Measurements from ENCODE around the gene GPR155. TPM values are rescaled to one million over a fixed set of nuclear protein-coding genes. Genes with fewer than 3 reads are reported as not detected.

Gene GPR155
- total and polyA plus RNA-seq, 9 of the 15 experiments (the other 6 are each of a cell fraction or from before 2014, with no cell fraction given), result 0.04 to 0.40 (median 0.11) TPM; not detected in 1

DNA sequence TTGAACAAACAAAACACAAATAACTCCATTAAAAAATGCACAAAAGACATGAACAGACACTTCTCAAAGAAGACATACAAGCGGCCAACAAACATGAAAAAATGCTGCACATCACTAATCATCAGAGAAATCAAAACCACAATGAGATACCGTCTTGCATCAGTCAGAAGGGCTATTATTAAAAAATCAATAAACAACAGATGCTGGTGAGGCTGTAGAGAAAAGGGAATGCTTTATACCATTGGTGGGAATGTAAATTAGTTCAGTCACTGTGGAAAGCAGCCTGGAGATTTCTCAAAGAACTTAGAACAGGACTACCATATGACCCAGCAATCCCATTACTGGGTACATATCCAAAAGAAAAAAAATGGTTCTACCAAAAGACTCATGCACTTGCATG is 37.8 kb downstream of the GPR155 start (continued):
- no peak for TF ChIP-seq MGA (IDR thresholded peaks at IDR 0.05)
- no peak for TF ChIP-seq ZNF583 (CRISPR knock-in tag; IDR thresholded peaks at IDR 0.05)
- TF ChIP-seq, protein P1, sequence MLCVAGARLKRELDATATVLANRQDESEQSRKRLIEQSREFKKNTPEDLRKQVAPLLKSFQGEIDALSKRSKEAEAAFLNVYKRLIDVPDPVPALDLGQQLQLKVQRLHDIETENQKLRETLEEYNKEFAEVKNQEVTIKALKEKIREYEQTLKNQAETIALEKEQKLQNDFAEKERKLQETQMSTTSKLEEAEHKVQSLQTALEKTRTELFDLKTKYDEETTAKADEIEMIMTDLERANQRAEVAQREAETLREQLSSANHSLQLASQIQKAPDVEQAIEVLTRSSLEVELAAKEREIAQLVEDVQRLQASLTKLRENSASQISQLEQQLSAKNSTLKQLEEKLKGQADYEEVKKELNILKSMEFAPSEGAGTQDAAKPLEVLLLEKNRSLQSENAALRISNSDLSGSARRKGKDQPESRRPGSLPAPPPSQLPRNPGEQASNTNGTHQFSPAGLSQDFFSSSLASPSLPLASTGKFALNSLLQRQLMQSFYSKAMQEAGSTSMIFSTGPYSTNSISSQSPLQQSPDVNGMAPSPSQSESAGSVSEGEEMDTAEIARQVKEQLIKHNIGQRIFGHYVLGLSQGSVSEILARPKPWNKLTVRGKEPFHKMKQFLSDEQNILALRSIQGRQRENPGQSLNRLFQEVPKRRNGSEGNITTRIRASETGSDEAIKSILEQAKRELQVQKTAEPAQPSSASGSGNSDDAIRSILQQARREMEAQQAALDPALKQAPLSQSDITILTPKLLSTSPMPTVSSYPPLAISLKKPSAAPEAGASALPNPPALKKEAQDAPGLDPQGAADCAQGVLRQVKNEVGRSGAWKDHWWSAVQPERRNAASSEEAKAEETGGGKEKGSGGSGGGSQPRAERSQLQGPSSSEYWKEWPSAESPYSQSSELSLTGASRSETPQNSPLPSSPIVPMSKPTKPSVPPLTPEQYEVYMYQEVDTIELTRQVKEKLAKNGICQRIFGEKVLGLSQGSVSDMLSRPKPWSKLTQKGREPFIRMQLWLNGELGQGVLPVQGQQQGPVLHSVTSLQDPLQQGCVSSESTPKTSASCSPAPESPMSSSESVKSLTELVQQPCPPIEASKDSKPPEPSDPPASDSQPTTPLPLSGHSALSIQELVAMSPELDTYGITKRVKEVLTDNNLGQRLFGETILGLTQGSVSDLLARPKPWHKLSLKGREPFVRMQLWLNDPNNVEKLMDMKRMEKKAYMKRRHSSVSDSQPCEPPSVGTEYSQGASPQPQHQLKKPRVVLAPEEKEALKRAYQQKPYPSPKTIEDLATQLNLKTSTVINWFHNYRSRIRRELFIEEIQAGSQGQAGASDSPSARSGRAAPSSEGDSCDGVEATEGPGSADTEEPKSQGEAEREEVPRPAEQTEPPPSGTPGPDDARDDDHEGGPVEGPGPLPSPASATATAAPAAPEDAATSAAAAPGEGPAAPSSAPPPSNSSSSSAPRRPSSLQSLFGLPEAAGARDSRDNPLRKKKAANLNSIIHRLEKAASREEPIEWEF (CRISPR knock-in tag; IDR thresholded peaks at IDR 0.05), result no peak
- no peak for TF ChIP-seq POU5F1 (IDR thresholded peaks at IDR 0.05; ENCODE audit: borderline replicate concordance, low read depth, low read length, partially characterized antibody)
- TF ChIP-seq ZFP30 (CRISPR knock-in tag; IDR thresholded peaks at IDR 0.05; ENCODE audit: borderline replicate concordance), result no peak

Data from K562 (cell line).